Left hindlimb (tissue), 1 donor: ENCODE measurements around the gene EMB.
A peak's percentile ranks its signal among the peaks of the same experiment; 100 is the strongest.
"Not testable (repeated sequence)": the region's sequence is repeated elsewhere in the genome, so short reads cannot be mapped to it uniquely, and the experiment has no call there.

Experiments used
- DNase-seq: peaks from one replicate; pipeline ENCODE4 v3.0.0-alpha.2; 2018

EMB gene

DNA sequence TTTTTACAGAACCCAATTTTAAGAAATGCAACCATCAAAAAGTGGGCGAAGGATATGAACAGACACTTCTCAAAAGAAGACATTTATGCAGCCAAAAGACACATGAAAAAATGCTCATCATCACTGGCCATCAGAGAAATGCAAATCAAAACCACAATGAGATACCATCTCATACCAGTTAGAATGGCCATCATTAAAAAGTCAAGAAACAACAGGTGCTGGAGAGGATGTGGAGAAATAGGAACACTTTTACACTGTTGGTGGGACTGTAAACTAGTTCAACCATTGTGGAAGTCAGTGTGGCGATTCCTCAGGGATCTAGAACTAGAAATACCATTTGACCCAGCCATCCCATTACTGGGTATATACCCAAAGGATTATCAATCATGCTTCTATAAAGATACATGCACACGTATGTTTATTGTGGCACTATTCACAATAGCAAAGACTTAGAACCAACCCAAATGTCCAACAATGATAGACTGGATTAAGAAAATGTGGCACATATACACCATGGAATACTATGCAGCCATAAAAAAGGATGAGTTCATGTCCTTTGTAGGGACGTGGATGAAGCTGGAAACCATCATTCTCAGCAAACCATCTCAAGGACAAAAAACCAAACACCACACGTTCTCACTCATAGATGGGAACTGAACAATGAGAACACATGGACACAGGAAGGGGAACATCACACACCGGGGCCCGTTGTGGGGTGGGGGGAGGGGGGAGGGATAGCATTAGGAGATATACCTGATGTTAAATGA lies 19.7 kb downstream of the EMB start:
- DNase-seq = not testable (repeated sequence)

DNA sequence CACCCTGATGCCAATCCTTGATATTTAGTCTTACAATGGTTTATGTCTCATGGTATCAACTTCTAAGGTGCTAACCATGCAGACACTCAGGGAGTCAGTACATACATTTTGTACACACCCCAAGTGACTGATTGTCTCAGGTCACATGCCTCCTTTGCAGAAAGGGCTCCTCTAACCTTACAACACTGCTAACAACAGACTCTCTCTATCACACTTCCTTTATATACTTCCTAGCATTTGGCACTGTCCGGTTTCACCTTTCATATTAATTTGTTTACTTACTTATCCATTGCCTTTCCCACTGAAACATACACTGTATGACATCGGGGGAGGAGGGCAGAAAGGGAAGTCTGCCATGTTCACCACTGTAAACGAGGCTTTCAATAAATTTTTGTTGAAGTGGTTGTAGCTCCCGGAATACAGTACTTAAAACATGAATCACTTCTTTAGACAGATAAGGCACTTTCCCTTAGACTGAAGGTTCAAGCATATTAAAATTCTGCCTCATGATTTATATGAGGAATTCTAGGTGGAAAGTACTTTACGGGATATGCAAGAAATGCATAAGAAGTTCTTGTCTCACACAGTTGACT lies 20.6 kb downstream of the EMB start:
- DNase-seq = no peak

- not testable (repeated sequence) for DNase-seq
Observed at GRCh38 chr5:50419656-50420055, 21.4 kb downstream of the EMB start.

GRCh38 chr5:50416637-50417036 lies 24.5 kb downstream of the EMB start:
- DNase-seq = not testable (repeated sequence)

GRCh38 chr5:50415912-50416311 lies 25.2 kb downstream of the EMB start:
- DNase-seq = no peak

- DNase-seq = not testable (repeated sequence)
Observed at GRCh38 chr5:50410932-50411331, 30.2 kb downstream of the EMB start.

DNA sequence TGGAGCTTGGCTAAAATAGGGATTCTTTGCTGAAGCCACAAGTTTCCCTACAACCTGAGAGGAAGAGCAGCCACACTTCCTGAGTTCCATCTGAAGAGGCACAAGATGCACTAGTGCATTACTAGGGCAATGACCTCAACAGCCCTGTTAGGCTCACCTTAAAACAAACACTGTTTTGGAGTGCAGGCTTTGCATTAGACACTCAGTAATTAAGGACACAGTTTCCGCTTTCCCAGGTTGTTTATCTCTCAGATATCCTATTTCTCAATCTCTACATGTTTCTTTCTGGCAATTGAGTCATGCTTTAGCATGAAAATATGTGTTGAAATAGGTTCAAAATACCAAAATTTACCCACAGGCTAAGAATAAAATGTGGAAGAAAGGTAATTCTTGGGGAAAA lies 34.2 kb downstream of the EMB start:
- DNase-seq = no peak

- peak; percentile 62 for DNase-seq
Observed at GRCh38 chr5:50401336-50401735, 39.8 kb downstream of the EMB start.

GRCh38 chr5:50393925-50394609 lies 47.0 kb downstream of the EMB start:
- not testable (repeated sequence) for DNase-seq

DNA sequence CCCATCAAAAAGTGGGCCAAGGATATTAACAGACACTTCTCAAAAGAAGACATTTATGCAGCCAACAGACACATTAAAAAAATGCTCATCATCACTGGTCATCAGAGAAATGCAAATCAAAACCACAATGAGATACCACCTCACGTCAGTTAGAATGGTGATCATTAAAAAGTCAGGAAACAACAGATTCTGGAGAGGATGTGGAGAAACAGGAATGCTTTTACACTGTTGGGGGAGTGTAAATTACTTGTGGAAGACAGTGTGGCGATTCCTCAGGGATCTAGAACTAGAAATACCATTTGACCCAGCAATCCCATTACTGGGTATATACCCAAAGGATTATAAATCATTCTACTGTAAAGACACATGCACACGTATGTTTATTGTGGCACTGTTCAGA lies 48.8 kb downstream of the EMB start:
- DNase-seq = not testable (repeated sequence)

DNA sequence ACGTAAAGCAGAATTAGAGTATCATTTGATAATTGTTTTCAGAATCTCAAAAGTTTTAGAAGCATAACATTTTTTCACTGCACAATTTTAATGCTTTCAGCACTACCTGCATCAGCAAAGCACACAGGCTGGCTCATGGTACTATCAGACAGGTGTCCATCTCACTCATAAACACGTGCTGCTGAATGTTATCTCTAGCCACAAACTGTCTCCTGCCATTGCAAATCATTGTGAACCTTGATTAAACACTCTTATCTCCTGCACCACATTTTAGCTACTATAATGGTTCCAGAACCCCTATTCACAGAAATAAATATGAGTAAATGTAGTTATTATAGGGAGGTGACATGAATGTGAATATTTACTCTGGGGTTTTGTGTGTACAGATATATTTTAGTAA lies 56.7 kb downstream of the EMB start:
- not testable (repeated sequence) for DNase-seq

DNA sequence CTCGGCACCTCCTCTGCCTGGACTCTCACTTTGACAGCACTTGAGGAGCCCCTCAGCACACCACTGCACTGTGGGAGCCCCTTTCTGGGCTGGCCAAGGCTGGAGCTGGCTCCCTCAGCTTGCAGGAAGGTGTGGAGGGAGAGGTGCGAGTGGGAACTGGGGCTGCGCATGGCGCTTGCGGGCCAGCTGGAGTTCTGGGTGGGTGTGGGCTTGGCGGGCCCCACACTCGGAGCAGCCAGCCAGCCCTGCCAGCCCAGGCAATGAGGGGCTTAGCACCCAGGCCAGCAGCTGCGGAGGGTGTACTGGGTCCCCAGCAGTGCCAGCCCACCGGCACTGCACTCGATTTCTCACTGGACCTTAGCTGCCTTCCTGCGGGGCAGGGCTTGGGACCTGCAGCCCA lies 64.4 kb downstream of the EMB start:
- not testable (repeated sequence) for DNase-seq

- DNase-seq = not testable (repeated sequence)
Observed at GRCh38 chr5:50369287-50370033, 71.6 kb downstream of the EMB start.

- no peak for DNase-seq
Observed at GRCh38 chr5:50365426-50366251, 75.4 kb downstream of the EMB start.

DNA sequence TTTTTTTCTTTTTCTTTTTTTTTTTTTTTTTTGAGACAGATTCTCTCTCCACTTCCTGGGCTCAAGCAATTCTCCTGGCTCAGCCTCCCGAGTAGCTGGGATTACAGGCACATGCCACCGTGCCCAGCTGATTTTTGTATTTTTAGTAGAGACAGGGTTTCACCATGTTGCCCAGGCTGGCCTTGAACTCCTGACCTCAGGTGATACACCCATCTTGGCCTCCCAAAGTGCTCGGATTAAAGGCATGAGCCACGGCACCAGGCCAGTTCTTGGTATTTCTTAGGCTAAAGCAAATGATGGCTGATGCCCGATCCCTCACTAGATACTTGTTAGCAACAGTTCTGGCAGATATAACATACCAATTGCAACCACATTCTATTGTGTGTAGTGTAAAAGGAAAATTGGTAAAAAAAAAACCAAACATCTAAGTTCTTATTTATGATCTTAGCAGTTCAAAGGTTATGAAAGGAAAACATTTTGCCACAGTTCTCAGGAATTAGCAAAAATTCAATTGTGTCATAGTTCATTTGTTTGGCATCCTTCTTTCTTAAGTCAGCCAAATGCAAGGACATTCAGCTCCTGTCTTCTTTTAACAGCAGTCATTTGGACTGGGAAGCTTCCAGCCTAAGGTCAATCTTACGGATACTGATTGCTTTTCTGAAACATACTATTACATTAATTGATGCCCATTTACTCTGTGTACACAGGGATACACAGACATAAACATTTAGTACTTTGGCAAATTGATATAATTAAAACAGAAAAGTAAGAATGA lies 76.4 kb downstream of the EMB start:
- DNase-seq = not testable (repeated sequence)

DNA sequence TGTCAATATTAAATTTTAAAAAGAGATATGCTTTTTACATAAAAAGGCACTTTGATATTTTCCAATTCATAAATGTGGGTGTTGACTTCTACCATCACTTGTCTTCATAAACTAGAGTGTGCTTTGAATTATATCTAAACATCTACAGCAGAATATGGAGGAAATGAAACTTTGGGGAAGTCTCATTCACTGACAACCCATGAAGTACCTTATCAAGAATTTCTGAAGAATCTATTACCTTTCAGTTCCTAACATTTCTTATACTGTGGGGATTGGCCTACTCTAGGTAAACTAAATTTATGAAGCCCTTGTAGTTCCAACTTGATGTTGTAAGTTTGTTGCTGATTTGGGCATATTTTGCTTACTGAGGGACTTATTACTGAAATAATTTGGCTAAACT lies 81.9 kb downstream of the EMB start:
- no peak for DNase-seq

DNA sequence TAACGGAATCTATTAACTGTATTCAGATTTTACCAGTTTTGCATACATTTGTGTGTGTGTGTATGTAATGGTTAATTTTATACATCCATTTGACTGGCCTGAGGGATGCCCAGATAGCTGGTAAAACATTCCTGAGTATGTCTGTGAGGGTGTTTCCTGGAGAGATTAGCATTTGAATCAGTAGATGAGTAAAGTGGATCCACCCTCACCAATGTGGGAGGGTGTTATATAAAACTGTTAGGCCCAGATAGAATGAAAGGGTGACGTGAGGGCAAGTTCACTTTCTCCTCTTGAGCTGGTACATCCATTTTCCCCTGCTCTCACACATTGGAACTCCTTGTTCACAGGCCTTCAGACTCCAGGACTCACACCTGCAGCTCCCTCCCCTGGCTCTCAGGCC lies 88.7 kb downstream of the EMB start:
- DNase-seq = no peak
